Cerebellar cortex (tissue), 1 donor: ENCODE data around the gene BMPR1A.
"Not testable (repeated sequence)": the region's sequence is repeated elsewhere in the genome, so short reads cannot be mapped to it uniquely, and the experiment has no call there.

Source experiments
- DNase-seq: peaks from one replicate; pipeline ENCODE4 v3.0.0-alpha.2; 2015; ENCODE audit warnings: low spot score

The BMPR1A gene

DNA sequence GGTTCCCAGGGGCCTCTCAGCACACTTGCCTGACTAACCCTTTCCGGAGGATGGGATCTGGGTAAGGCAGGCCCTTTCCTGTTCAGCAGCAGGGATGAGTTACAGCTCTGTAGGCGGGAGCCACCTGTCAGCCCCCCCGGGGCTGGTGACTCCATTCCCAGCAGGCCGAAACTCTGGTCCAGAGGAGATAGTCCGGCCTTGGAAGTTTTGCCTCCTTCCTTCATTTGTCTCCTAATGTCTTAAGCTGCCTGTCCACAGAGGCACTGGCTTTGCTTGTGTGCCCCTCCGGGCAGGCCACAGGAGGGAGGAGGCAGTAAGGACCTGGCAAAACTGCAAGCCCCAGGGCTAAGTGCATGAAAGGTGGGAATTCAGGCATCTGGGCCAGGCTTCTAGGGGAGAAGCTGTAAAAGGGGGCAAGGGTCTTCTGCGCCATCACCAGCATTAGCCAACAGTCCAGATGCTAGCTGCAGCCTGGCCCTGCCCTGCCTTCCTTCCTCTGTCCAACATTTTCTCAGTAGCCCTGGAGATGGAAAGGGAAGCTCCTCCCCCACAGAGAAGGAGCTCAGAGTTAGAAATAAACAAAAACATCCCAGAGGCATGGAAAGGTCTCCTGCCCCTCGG, 213.1 kb downstream of the BMPR1A start:
- peak; percentile 44 for DNase-seq

DNA sequence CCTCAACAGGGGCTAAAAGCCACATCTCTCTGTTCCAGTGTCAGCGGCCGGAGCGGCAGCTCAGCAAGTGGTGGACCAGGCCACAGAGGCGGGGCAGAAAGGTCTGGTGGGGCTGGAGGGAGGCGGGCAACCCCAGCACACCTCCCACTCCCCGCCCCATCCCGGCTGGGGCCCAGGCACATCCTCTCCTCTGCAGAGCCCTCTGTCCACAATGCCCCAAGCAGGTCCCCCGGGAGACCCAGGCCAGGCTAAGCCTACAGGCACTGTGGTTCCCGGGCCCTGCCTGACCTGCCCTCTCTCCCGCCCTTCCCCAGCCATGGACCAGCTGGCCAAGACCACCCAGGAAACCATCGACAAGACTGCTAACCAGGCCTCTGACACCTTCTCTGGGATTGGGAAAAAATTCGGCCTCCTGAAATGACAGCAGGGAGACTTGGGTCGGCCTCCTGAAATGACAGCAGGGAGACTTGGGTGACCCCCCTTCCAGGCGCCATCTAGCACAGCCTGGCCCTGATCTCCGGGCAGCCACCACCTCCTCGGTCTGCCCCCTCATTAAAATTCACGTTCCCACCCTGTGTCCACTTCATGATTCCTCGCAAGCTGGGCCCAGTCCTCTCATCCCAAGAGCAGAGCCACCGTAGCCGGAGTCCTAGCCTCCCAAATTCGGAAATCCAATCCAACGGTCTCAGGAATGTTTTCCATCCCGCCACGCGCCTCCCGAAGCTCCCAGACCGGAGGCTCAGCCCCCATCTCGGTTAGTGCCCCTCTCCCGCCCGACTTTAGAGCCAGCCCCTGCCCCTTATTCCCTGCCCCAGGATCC, 214.0 kb downstream of the BMPR1A start:
- DNase-seq = peak; percentile 71

DNA sequence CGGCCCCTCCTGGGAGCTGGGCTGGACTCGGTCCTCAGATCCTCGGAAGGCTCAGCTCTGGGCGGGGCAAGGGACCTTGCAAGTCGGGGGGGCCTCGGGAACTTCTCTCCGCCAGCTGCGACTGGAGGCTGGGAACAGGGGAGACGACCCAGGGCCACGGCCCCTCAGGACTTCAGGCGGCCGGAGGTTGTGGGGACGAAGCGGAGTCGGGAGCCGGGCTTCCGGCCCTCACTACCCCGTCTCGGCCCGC, 214.5 kb downstream of the BMPR1A start:
- DNase-seq = peak; percentile 47

GRCh38 chr10:86971232-86971991, 215.0 kb downstream of the BMPR1A start:
- peak; percentile 49 for DNase-seq

GRCh38 chr10:86972613-86973380, 216.4 kb downstream of the BMPR1A start:
- DNase-seq = no peak

DNA sequence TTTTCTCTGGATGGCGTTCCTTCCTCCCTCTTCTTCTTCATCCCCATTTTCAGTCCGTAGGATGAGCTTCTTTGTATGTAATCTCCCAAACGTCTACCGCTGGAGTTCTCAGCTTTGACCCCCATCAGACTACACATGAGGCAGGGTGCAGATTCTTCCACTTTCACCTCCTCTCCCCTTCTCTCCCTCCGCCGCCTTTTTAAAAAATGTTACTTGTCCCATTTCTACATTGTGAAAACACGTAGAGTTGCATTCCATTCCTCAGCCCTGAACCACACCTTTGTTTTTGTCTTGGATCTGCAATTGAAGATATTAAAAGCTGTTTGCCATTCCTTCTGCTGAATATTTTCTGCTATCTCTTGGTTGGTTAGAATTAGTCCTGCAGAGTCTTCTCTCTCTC, 218.1 kb downstream of the BMPR1A start:
- no peak for DNase-seq

DNA sequence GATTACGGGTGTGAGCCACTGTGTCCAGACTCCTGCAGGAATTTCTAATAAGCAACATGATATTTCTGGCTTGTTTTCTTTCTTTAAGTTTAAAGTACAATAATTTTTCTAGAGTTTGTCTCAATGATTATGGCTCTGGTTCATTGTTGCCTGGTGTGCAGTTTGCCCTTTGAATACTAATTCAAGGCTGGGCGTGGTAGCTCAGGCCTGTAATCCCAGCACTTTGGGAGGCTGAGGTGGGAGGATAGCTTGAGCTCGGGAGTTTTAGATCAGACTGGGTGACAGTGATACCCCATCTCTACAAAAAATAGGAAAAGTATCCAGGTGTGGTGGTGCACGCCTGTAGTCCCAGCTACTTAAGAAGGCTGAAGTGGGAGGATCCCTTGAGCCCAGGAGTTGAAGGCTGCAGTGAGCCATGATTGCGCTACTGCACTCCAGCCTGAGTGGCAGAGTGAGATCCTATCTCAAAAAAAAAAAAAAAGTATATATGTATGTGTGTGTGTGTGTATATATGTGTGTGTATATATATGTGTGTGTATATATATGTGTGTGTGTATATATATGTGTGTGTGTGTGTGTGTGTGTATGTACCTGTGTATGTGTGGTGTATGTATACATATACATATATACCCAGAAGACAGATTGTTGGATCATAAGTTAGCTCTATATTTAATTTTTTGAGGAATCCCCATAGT, 220.1 kb downstream of the BMPR1A start:
- DNase-seq = no peak

GRCh38 chr10:86978457-86978856, 222.0 kb downstream of the BMPR1A start:
- DNase-seq = not testable (repeated sequence)

GRCh38 chr10:86979296-86979818, 222.9 kb downstream of the BMPR1A start:
- no peak for DNase-seq

DNA sequence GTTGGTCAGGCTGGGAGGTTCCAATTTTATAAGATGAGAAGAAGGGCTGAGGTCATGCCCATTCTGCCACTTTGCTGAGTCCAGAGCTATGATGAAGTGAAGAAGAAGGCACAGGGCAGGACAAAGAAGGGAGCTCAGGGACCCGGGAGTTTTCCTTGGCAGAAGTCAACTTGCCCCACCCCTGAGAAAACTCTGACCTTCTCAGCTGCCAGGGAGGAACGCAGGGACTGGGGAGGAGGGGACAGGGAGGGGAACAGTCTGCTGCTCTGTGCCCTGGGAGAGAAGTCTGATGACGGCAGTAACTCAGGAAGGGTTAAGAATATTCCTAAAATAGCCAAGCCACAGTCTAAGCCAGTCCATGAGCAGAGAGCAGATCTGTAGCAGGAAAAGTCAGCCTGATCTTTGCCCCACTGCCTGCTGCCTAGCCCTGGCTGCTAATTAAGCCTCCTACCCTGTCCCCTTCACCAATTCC, 223.6 kb downstream of the BMPR1A start:
- DNase-seq = no peak

DNA sequence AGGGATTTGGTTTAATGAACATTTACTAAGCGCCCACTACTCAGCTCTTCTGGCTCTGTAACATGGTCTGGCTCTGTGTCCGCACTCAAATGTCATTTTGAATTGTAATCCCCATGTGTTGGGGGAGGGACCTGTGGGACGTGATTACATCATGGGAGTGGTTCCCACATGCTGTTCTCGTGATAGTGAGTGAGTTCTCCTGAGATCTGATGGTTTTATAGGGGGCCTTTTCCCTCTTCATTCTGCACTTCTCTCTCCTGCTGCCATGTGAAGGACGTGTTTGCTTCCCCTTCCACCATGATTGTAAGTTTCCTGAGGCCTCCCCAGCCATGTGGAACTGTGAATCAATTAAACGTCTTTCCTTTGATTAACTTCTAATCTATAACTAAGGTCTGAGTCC, 224.6 kb downstream of the BMPR1A start:
- DNase-seq = not testable (repeated sequence)

- no peak for DNase-seq
Observed at GRCh38 chr10:86981716-86982115, 225.3 kb downstream of the BMPR1A start.
